Ovary (tissue), 3 donors: Measurements from ENCODE around the gene KRT82.

Source experiments
- CTCF ChIP-seq, 3 donors: fragments of 450-650 bp in 2 of 3; fragments of 200-600 bp in 1 of 3; IDR thresholded peaks; one replicate each; pipeline versions ENCODE4 v1.5.1 to v1.8.0; 2016 to 2022; ENCODE audit warnings: antibody characterized with exemption in 3 of 3, mild to moderate bottlenecking in 1 of 3
- POLR2A ChIP-seq: fragments of 450-650 bp; IDR thresholded peaks from one replicate; pipeline ENCODE4 v1.6.1; 2017; ENCODE audit warnings: antibody characterized with exemption, mild to moderate bottlenecking, moderate library complexity
- donor health status: DM: no; HTN: no; CAD: no.

GRCh38 chr12:52383331-52383730, 22.8 kb downstream of the KRT82 start:
- TF ChIP-seq CTCF (IDR thresholded peaks at IDR 0.05): no peak
- TF ChIP-seq POLR2A: no peak
